GM21423 (cell line): ENCODE results near the gene SMURF2.
"Not testable (repeated sequence)": the region's sequence is repeated elsewhere in the genome, so short reads cannot be mapped to it uniquely, and the experiment has no call there.

ENCODE experiments used
- ATAC-seq: cut with Tn5 transposase; IDR thresholded peaks from one replicate; pipeline ENCODE4 v1.9.1; 2021; ENCODE audit warnings: mild to moderate bottlenecking, moderate library complexity; ENCODE audit not compliant: unreplicated experiment

SMURF2 gene

GRCh38 chr17:64661976-64662773 lies at the start of gene SMURF2:
TSS of gene SMURF2 (minus strand) at chr17:64662307. CDS start at chr17:64661880, 427 bp downstream.
- peak; percentile 74 for ATAC-seq

DNA sequence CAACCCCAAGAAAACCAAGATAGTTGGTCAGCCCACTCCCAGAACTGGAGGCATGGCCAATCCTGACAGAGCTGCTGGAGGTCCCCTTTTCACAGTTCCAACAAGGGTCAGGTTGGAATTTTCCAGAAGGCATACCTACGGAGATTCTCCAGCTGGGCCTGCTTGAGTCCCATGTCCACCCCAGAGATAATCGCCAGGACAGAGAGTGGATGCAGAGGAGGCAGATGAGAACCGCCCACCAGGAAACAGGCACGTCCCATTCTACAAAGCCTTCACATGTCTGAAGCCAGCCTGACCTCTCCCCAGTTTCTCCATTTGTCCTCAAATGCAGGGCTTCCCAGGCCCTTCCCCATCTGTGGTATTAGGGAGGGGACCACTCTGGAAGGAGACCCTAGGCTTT lies 47.4 kb upstream of the SMURF2 start:
- ATAC-seq, result no peak

DNA sequence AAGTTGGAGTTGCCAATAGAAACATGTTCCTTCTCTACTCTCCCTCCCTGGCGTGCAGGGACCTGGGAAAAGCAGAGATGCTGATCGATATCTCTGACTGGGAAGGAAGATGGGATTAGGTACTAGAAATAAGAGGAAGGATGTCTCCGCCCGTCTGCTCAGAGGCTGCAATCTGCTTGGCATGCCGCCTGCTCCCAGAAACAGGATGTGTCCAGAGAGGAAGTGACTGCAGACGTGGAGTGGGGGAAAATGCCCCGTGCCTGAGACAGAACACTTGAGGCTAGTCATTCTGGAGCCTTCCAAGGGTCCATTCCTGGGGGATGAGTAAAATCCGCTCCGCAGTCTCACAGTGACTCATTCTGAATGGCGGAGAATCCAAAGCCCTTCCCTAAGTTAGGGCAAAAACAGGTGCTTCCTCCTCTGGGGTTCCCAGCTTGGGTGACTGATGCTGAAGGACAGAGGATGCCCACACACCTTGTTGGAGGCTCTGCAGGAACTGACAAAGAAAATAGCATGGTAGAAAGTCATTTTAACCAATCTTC lies 45.0 kb upstream of the SMURF2 start:
- no peak for ATAC-seq

DNA sequence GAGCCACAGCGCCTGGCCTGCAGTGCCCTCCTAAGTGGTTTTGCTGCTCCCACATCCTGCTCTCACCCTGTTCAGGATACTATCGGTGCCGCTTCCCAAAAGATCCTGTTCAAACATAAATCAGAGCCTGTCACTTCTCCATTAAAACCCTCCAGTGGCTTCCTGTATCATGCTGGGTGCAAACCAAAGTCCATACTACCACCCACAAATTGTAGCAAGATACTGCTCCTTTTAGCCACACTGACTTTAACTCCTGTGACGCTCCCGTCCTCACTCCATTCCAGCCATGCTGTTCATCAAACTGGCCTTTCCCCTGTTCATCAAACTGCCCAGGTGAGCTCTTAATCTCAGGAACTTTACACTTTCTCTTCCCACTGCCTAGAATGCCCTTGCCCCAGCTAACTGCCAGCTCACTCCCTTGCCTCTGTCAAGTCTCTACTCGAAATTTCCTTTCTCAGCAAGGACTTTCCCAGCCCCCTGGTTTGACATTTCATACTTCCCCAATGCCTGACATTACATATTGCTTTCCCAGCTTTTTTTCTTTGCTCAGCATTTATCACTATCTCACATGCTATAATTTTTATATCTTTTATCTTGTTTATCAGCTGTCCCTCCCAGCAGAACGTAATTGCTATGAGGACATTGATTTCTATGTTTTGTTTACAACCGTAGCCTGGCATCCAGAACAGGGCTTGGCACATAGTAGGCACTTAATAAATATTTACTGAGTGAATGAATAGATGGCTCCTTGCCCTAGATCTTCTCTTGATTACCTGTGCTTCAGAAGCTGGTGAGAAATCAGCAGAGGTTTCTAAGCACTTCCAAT lies 44.3 kb upstream of the SMURF2 start:
- no peak for ATAC-seq

DNA sequence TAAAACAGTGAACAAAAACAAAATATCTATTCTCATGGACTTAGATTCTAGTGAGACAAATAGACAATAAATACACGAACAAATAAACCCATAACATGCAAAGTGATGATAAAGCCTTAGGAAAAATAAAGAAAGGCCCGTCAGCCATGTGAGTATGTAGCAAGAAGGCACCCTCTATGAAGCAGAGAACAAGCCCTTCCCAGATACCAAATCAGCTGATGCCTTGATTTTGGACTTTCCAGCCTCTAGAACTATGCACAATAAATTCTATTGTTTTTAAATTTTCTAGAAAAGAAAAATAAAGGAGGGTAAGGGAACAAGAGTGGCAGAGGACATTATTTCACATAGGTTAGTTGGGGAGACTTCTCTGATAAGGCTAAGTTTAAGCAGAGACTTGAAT lies 40.7 kb upstream of the SMURF2 start:
- ATAC-seq, result no peak

DNA sequence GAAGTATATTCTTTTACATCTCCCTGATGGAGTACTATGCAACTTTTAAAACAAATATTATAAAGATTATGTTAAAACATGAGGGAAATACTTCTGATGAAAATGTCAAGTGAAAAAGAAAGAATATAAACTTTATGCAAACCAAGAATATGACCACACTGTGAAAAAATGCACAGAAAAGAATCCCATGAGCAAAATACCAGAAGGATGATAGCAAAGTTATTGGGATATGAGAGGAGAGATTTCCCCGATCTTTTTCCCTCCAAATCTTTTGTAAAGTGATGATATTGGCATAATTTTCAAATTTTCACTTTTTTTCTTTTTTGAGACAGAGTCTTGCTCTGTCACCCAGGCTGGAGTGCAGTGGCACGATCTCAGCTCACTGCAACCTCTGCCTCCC lies 36.6 kb upstream of the SMURF2 start:
- no peak for ATAC-seq

DNA sequence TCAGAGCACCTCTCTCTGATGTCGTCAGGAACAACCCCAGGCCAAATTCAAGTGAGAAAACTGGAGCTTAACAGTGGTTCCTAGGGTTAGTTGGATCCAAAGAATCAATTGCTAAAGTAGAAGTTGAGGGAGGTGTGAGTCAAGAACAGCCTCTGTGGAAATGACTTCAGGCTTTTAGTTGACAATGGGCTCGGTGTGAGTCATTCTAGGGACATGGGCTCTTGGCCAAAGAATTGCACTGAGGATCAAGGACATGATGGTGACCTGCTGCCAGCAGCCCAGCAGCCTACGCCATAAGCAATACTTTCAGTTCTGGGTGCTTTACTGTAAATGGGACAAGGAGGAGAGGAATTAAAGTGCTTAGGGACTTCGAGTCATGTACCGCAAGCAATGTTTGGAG lies 32.1 kb upstream of the SMURF2 start:
- no peak for ATAC-seq

- no peak for ATAC-seq
Observed at GRCh38 chr17:64692187-64692586, 30.1 kb upstream of the SMURF2 start.

- no peak for ATAC-seq
Observed at GRCh38 chr17:64689106-64689505, 27.0 kb upstream of the SMURF2 start.

DNA sequence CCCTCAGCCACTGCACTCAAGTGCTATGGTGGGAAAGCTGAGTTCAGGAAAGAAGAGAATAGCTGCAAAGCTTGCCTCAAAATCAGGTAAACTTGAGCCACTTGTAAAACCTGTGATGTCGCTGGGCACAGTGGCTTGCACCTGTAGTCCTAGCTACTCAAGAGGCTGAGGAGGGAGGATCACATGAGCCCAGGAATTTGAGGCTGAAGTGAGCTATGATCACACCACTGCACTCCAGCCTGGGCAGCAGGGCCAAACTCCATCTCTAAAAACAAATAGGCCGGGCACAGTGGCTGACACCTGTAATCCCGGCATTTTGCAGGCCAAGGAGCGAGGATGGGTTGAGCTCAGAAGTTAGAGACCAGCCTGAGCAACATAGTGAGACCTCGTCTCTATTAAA lies 26.4 kb upstream of the SMURF2 start:
- ATAC-seq, result no peak

- no peak for ATAC-seq
Observed at GRCh38 chr17:64687961-64688360, 25.9 kb upstream of the SMURF2 start.

DNA sequence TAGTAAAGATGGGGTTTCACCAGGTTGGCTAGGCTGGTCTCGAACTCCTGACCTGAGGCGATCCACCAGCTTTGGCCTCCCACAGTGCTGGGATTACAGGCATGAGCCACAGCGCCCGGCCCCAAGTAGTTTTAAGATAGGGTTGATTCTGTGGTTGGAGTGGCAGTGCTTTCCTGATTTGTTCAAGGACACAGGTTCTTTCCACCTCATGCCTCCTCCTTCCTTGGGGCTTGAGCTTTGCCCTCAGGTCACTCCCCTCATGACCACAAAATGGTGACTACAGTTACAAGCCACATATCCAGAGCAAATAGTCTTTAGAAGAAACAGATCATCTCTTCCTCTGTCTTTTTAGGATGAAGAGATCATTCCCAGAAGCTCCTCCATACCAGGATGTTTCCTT lies 25.3 kb upstream of the SMURF2 start:
- ATAC-seq, result no peak

DNA sequence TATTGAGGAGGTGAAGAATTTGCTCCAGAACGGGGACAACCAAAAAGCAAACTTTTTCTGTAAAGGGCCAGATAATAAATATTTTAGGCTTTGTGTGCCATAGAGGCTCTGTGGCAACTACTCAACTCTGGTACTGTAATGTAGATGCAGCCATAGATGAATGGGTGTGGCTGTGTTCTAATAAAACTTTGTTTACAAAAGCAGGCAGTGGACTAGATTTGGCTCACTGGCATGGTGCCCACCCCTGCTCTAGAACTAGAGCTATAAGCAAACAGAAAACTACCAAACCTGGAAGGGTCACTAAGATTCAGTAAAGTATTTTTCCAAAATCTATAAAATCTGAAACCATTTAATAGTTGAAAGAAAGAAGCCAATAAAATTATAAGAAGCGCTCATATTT lies 24.6 kb upstream of the SMURF2 start:
- ATAC-seq, result no peak

DNA sequence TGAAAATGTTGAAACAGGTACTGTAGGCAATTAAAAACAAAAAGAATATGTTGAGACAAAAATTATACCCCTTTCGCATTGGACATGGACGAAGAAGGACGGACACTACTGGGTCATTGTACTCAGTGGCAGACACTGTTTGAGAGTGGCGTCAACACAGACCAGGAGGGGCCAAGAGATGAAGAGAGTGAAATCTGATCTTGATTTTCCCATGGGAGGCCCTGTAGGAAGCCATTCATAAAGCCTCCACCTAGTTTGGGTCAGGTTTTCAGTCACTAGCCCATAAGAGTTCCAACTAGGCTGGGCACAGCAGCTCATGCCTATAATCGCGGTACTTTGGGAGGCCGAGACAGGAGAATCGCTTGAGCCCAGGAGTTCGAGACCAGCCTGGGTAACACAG lies 23.6 kb upstream of the SMURF2 start:
- ATAC-seq, result no peak

DNA sequence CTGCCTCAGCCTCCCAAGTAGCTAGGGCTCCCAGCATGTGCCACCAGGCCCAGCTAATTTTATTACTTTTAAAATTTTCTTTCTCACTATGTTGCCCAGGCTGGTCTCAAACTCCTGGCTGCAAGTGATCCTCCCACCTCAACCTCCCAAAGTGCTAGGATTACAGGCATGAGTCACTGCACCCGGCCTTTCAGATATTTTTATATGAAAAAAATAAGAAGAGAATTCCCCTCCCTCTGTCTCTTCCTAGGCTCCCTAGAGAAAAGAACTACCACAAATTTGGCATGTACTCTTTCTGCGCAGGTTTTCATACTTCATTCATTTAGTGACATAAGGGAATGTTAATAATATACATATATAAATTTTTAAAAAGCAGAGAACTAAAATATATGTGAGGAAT lies 21.7 kb upstream of the SMURF2 start:
- no peak for ATAC-seq

GRCh38 chr17:64682261-64683181 lies 20.4 kb upstream of the SMURF2 start:
- ATAC-seq, result no peak

- ATAC-seq, result no peak
Observed at GRCh38 chr17:64679710-64680216, 17.7 kb upstream of the SMURF2 start.

DNA sequence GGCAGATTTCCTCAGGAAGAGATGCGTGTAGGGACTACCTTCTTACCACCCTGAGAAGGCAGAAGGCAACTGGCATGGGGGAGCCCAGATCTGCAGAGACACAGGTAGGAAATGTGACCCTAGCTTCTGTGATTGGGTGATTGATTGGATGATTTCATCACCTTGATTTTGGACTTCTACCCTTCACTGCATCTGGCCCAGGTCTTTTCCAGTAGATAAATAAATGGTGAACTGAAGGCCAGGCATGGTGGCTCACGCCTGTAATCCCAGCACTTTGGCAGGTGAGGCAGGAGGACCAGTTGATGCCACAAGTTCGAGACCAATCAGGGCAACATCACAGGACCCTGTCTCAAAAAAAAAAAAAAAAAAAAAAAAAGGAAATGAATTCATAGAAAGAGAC lies 14.7 kb upstream of the SMURF2 start:
- ATAC-seq, result no peak

DNA sequence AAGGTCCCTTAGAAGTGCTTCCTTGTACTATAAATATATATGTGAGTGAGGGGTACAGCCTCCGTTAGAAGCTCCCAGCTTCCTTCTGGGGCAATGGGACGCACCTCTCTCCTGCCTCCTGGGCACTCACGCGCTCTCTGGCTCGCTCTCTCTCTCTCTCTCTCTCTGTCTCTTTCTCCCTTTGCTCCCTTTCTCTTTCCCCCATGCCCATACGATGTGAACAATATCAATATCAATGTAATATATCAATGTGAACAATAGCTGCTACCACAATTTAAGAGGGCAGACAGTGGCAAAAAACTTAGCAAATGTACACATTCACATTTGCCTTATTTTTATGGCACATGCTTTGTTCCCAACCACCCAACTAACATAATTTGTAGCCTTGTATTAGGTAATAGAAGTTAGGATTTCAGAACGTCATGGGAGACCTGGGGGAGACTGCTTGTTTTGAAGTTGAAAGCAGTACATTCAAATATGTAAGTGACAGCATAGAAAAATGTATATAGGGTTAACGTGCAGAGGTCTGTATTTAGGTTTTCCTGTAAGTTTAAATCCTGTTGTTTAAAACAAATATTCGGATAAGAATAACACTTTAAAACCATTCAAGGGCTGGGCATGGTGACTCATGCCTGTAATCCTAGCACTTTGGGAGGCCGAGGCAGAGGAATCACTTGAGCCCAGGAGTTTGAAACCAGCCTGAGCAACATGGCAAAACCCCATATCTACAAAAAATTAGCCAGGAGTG lies 8.9 kb upstream of the SMURF2 start:
- ATAC-seq, result not testable (repeated sequence)
